Ovary (tissue), 9 donors: Measurements from ENCODE around the gene RPTOR. TPM values are rescaled to one million over a fixed set of nuclear protein-coding genes. Genes with fewer than 3 reads are reported as not detected.

ENCODE experiments used
- DNase-seq, 5 donors: peaks; one replicate each; pipeline ENCODE4 v3.0.0-alpha.2; 2019 to 2020
- H3K27ac ChIP-seq, 2 donors: fragments of 200-600 bp; one replicate each; pipeline versions ENCODE4 v1.5.1 to v1.8.0; 2019 to 2022
- H3K27me3 ChIP-seq: fragments of 200-600 bp; one replicate; pipeline ENCODE4 v1.8.0; 2022
- H3K36me3 ChIP-seq: fragments of 200-600 bp; sonication (generic); one replicate; pipeline ENCODE4 v1.5.1; 2019
- H3K4me1 ChIP-seq: one replicate; pipeline ENCODE4 v1.8.1; 2013; ENCODE audit warnings: mild to moderate bottlenecking, moderate library complexity; ENCODE audit not compliant: insufficient read depth
- H3K4me3 ChIP-seq: fragments of 200-600 bp; sonication (generic); one replicate; pipeline ENCODE4 v1.5.1; 2017
- H3K9me3 ChIP-seq, 2 donors: fragments of 200-600 bp in 1 of 2; sonication (generic) in 1 of 2; one replicate each; pipeline versions ENCODE4 v1.5.1 to v1.8.1; 2013 to 2019; ENCODE audit warnings: mild to moderate bottlenecking in 1 of 2, moderate library complexity in 1 of 2
- EP300 ChIP-seq: sonication (generic); formaldehyde crosslinking; IDR thresholded peaks from one replicate; pipeline ENCODE4 v1.6.1; 2017; ENCODE audit warnings: antibody characterized with exemption
- POLR2A ChIP-seq: fragments of 450-650 bp; IDR thresholded peaks from one replicate; pipeline ENCODE4 v1.6.1; 2017; ENCODE audit warnings: antibody characterized with exemption, mild to moderate bottlenecking, moderate library complexity
- WGBS, 3 donors: extraction: QIAGEN DNeasy Blood & Tissue Kit in 1 of 3; methylation state at CpG; one replicate each; pipeline versions ENCODE4 v1.1.5 to v1.1.7; 2013 to 2017; 5-methylcytosine and 5-hydroxymethylcytosine counted together
- intact Hi-C, 4 donors: fragments of 100-400 bp; cut with DNase I; formaldehyde crosslinking; loops; one replicate each; pipeline versions ENCODE4 v1.11.0 to v1.15.1; 2022 to 2023
- polyA plus RNA-seq, 2 donors: library from polyadenylated mRNA; stranded (reverse); fragments of 200-250 nt in 1 of 2; fragments of 350-450 nt in 1 of 2; fragmentation: Illumina TruSeq in 1 of 2; extraction: RNeasy Lipid Tissue Mini Kit (QIAGEN cat#74804) in 1 of 2; gene quantifications; one replicate each; pipeline ENCODE4 v1.2.3, GENCODE V29; 2013 to 2014
- total RNA-seq, 7 donors: library from RNA; depleted of rRNA in 2 of 7; stranded (reverse); fragments of >200 nt in 2 of 7; fragmentation: NEBNext Ultra II Directional in 3 of 7; extraction: Animal tissue kit (Norgen Biotek cat#: 25700) in 3 of 7; gene quantifications; one replicate each; pipeline versions ENCODE4 v1.1.0 to v1.2.4, GENCODE V29; 2016 to 2023
- TF ChIP-seq, protein P1 (sequence below), 3 donors: fragments of 450-650 bp in 2 of 3; fragments of 200-600 bp in 1 of 3; IDR thresholded peaks; one replicate each; pipeline versions ENCODE4 v1.5.1 to v1.8.0; 2016 to 2022; ENCODE audit warnings: antibody characterized with exemption in 3 of 3, mild to moderate bottlenecking in 1 of 3
- donor health status: DM: no; HTN: no; CAD: no; lungs with moderate emphysema.
- donor health status: DM: no; HTN: no; CAD: no.
- donor health status: Bipolar disorder and iron deficiency.
- donor health status: DM: yes; HTN: yes; CAD: no.
- donor health status: DM: no; HTN: no; CAD: no.
- donor health status: DM: yes; HTN: yes; CAD: no.

Gene RPTOR
- total and polyA plus RNA-seq, 9 donors = 11.1 to 41.9 (median 27.9) TPM

DNA sequence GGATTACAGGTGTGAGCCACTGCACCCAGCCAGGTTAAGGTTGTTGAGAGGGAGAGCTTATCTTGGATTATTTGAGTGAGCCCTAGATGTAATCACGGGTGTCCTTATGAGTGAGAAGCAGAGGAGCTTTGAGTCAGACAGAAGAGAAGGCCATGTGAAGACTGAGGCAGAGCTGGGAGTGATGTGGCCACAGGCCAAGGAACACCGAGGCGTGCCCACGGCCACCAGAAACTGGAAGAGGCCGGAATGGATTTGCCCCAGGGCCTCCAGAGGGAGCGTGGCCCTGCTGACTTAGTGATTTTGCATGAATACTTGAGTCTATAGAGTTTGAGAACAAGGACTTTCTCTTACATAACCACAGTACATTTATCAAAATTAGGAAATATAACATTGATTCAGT lies 137.7 kb downstream of the RPTOR start:
- TF ChIP-seq POLR2A (no peak), EP300 (no peak)
- TF ChIP-seq, protein P1, sequence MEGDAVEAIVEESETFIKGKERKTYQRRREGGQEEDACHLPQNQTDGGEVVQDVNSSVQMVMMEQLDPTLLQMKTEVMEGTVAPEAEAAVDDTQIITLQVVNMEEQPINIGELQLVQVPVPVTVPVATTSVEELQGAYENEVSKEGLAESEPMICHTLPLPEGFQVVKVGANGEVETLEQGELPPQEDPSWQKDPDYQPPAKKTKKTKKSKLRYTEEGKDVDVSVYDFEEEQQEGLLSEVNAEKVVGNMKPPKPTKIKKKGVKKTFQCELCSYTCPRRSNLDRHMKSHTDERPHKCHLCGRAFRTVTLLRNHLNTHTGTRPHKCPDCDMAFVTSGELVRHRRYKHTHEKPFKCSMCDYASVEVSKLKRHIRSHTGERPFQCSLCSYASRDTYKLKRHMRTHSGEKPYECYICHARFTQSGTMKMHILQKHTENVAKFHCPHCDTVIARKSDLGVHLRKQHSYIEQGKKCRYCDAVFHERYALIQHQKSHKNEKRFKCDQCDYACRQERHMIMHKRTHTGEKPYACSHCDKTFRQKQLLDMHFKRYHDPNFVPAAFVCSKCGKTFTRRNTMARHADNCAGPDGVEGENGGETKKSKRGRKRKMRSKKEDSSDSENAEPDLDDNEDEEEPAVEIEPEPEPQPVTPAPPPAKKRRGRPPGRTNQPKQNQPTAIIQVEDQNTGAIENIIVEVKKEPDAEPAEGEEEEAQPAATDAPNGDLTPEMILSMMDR (IDR thresholded peaks at IDR 0.05) = no peak
- intact Hi-C loops = no loop called here
- H3K36me3 ChIP-seq = no peaks in the 10 kb centered on the region
- DNase-seq = no peak
- no peak overlapping the region for H3K27ac ChIP-seq
- no peaks in the 10 kb centered on the region for H3K27me3 ChIP-seq
- H3K4me1 ChIP-seq = no peaks in the 10 kb centered on the region
- H3K4me3 ChIP-seq = no peak overlapping the region
- WGBS, 3 donors = 90 to 93% (median 91%) methylated on average over 6 of the region's 6 CpGs
- no peaks in the 10 kb centered on the region for H3K9me3 ChIP-seq

DNA sequence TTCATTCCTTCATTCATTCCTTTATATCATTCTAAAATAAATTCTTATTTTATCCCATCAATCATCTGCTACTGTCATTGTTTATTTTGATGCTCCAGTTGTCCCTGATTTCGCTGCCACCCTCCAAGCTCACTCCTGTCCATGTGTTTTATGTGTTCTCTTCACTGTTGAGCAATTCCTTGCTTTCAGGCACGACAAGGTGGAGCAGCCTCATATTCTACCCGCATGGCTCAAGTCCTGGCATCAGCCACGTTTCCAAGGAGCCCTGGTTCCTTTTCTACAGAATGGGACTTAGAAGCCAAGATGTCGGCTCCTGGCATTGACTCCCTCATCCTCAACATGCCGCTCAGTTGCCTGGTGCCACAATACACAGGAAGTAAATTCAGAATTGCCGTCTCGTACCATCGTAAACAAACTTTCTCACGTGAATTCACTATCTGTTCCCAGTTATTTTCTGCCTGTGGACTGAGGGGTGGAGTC lies 139.0 kb downstream of the RPTOR start:
- no peaks in the 10 kb centered on the region for H3K27me3 ChIP-seq
- no peaks in the 10 kb centered on the region for H3K4me1 ChIP-seq
- H3K4me3 ChIP-seq = no peak overlapping the region
- H3K36me3 ChIP-seq = no peaks in the 10 kb centered on the region
- no peaks in the 10 kb centered on the region for H3K9me3 ChIP-seq
- WGBS, 3 donors = 85 to 87% (median 87%) methylated on average over 10 of the region's 10 CpGs
- TF ChIP-seq POLR2A = no peak
- no peak for TF ChIP-seq EP300
- TF ChIP-seq, protein P1 (IDR thresholded peaks at IDR 0.05) = no peak
- H3K27ac ChIP-seq = no peak overlapping the region
- no peak for DNase-seq
- intact Hi-C loops = no loop called here

DNA sequence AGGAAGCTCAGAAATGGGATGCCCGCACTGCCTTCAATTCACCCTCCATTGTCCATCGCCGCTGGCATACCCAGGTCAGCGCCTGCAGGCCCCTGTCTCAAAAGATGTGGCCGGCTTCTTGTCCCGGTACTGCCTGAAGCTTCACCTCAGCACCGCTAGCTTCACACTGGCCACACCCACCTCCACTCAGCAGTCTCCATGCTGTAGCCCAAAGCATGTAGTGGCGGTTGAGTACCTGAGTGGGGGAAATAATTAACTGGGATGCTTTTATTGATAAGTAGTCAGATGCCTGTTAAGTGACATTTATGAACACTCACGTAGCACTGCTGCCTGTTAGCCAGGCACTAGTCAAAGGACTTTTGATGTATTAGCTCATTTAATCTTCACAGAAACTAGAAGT lies 143.2 kb downstream of the RPTOR start:
- no peak overlapping the region for H3K27ac ChIP-seq
- no peaks in the 10 kb centered on the region for H3K9me3 ChIP-seq
- no peak overlapping the region for H3K4me3 ChIP-seq
- no peak for TF ChIP-seq EP300
- TF ChIP-seq, protein P1 (IDR thresholded peaks at IDR 0.05) = no peak
- no peak for TF ChIP-seq POLR2A
- 92 to 99% (median 96%) methylated on average over 9 of the region's 9 CpGs for WGBS, 3 donors
- H3K36me3 ChIP-seq = no peaks in the 10 kb centered on the region
- intact Hi-C loops = no loop called here
- no peak for DNase-seq
- H3K27me3 ChIP-seq = no peaks in the 10 kb centered on the region
- H3K4me1 ChIP-seq = no peaks in the 10 kb centered on the region

DNA sequence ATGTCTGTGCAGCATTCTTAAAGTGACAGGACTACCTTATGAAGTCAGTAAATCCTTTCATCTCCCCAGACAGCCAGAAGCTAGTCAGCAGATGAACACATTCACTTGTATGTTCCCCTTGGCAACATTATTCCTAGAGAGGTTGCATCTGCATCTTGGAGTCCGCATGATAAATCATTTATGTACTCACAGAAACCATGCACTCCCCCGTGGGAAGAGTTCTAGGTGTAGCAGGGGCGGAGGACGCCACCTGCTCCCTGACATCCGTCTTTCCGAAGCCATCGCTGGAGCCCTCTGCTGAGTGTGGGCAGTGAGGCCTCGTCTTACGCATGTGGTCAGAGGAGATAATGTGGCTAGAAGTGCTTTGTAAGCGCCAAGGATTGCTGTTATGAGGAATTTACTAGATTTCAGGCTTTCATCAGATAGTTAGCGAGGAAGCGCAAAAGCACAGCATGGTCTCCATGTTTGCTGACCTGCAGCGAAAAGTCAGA lies 144.5 kb downstream of the RPTOR start:
- no peak for DNase-seq
- Histone ChIP-seq H3K27ac (no peak overlapping the region), H3K9me3 (no peaks in the 10 kb centered on the region), H3K27me3 (no peaks in the 10 kb centered on the region), H3K4me1 (peaks cover 4% of the 10 kb centered on the region), H3K4me3 (no peak overlapping the region), H3K36me3 (no peaks in the 10 kb centered on the region)
- intact Hi-C loops = no loop called here
- TF ChIP-seq EP300 (no peak), POLR2A (no peak)
- TF ChIP-seq, protein P1 (IDR thresholded peaks at IDR 0.05) = no peak
- WGBS, 3 donors = 83 to 91% (median 90%) methylated on average over 13 of the region's 13 CpGs
